Fibroblast of pulmonary artery (primary cell): ENCODE data around the gene KIF18B.
"Not testable (repeated sequence)": the region's sequence is repeated elsewhere in the genome, so short reads cannot be mapped to it uniquely, and the experiment has no call there.

Experiments
- DNase-seq: peaks from one replicate; pipeline ENCODE4 v3.0.0-alpha.2; 2010; ENCODE audit warnings: low read depth
- H3K4me3 ChIP-seq: replicated peaks from 2 replicates; pipeline ENCODE4 v1.5.1; 2011; ENCODE audit warnings: low read depth, mild to moderate bottlenecking, control low read depth, low read length, moderate library complexity
- CTCF ChIP-seq: IDR thresholded peaks from 2 replicates; pipeline ENCODE4 v1.5.1; 2011; ENCODE audit warnings: mild to moderate bottlenecking, control low read depth, low read length, inconsistent platforms; ENCODE audit errors: missing control alignments

The KIF18B gene

GRCh38 chr17:44948315-44948795 lies 782 bp upstream of the KIF18B start:
- peak overlapping the region; percentile 89 for H3K4me3 ChIP-seq
- DNase-seq, result no peak
- TF ChIP-seq CTCF, result no peak

- not testable (repeated sequence) for H3K4me3 ChIP-seq, DNase-seq
These were observed 1.9 kb downstream of the KIF18B start for GRCh38 chr17:44945652-44946051.

GRCh38 chr17:44942456-44942855 lies 5.1 kb downstream of the KIF18B start:
- no peak overlapping the region for H3K4me3 ChIP-seq
- no peak for TF ChIP-seq CTCF
- no peak for DNase-seq

- TF ChIP-seq CTCF, result no peak
- H3K4me3 ChIP-seq, result no peak overlapping the region
- no peak for DNase-seq
These were observed 5.8 kb downstream of the KIF18B start for GRCh38 chr17:44941712-44942331.

- no peak overlapping the region for H3K4me3 ChIP-seq
- DNase-seq, result no peak
- TF ChIP-seq CTCF, result no peak
These were observed 6.8 kb downstream of the KIF18B start for GRCh38 chr17:44940768-44941167.

GRCh38 chr17:44940317-44940716 lies 7.3 kb downstream of the KIF18B start:
- no peak overlapping the region for H3K4me3 ChIP-seq
- peak; percentile 69 for DNase-seq
- no peak for TF ChIP-seq CTCF

GRCh38 chr17:44935116-44935515 lies 12.5 kb downstream of the KIF18B start:
- no peak for DNase-seq
- no peak for TF ChIP-seq CTCF
- H3K4me3 ChIP-seq, result no peak overlapping the region
